Pancreas (tissue), 10 donors: ENCODE measurements around the gene KCNH6. TPM values are rescaled to one million over a fixed set of nuclear protein-coding genes. Genes with fewer than 3 reads are reported as not detected.

Experiments used
- ATAC-seq, 4 donors: fragments of 200-7000 bp; cut with Tn5 transposase; one replicate each; pipeline versions ENCODE4 v1.8.0 to v1.9.1; 2020; ENCODE audit warnings: mild to moderate bottlenecking in 4 of 4, moderate library complexity in 4 of 4
- DNase-seq, 6 donors: peaks; one replicate each; pipeline ENCODE4 v3.0.0-alpha.2; 2020
- FAIRE-seq: peaks from 2 replicates; lab custom pipeline; 2012; peaks lifted over from hg19 to GRCh38; lab: Jason Lieb, UNC
- H3K27ac ChIP-seq, 4 donors: fragments of 200-600 bp; sonication (generic); 1 replicate in 3 of 4; 2 replicates in 1 of 4; pipeline versions ENCODE4 v1.5.0 to v1.8.0; 2020
- H3K27me3 ChIP-seq, 4 donors: fragments of 200-600 bp; one replicate each; pipeline ENCODE4 v1.8.0; 2021
- H3K36me3 ChIP-seq, 3 donors: fragments of 200-600 bp; sonication (generic) in 1 of 3; one replicate each; pipeline versions ENCODE4 v1.5.0 to v1.8.0; 2020 to 2021
- H3K4me1 ChIP-seq, 3 donors: fragments of 200-600 bp; one replicate each; pipeline ENCODE4 v1.8.0; 2021
- H3K4me3 ChIP-seq, 4 donors: fragments of 200-600 bp; sonication (generic) in 2 of 4; one replicate each; pipeline versions ENCODE4 v1.5.0 to v1.8.0; 2020 to 2021
- H3K9me3 ChIP-seq, 4 donors: fragments of 200-600 bp; one replicate each; pipeline ENCODE4 v1.8.0; 2021
- WGBS, 2 donors: extraction: QIAGEN DNeasy Blood & Tissue Kit; methylation state at CpG; one replicate each; pipeline ENCODE4 v1.1.7; 2013; 5-methylcytosine and 5-hydroxymethylcytosine counted together
- intact Hi-C, 3 donors: fragments of 100-400 bp; cut with DNase I; formaldehyde crosslinking; loops; one replicate each; pipeline versions ENCODE4 v1.11.1 to v1.14.2; 2022
- polyA plus RNA-seq, 2 donors: library from polyadenylated mRNA; stranded (reverse); fragments of 200-250 nt; gene quantifications; one replicate each; pipeline ENCODE4 v1.2.3, GENCODE V29; 2013
- total RNA-seq, 6 donors: library from RNA; stranded (reverse); fragmentation: NEBNext Ultra II Directional in 4 of 6; extraction: Animal tissue kit (Norgen Biotek cat#: 25700) in 4 of 6; gene quantifications; one replicate each; pipeline versions ENCODE4 v1.2.1 to v1.2.4, GENCODE V29; 2021 to 2023
- TF ChIP-seq, protein P1 (sequence below), 4 donors: fragments of 200-600 bp; sonication (generic) in 3 of 4; IDR thresholded peaks; one replicate each; pipeline versions ENCODE4 v1.5.0 to v1.8.0; 2021; ENCODE audit warnings: antibody characterized with exemption in 4 of 4
- donor health status: healthy with polysubstance abuse.
- donor health status: DM: no; HTN: no; CAD: no; lungs with moderate emphysema.
- donor health status: DM: no; HTN: no; CAD: no.
- donor health status: control.
- donor health status: control.
- donor health status: Bipolar disorder and iron deficiency.
- donor health status: DM: yes; HTN: yes; CAD: no.
- donor health status: DM: no; HTN: no; CAD: no.
- donor health status: DM: no; HTN: no; CAD: no.
- donor health status: DM: yes; HTN: yes; CAD: no.

KCNH6 gene
- total and polyA plus RNA-seq, 8 donors: 0.35 to 12.5 (median 0.95) TPM

DNA sequence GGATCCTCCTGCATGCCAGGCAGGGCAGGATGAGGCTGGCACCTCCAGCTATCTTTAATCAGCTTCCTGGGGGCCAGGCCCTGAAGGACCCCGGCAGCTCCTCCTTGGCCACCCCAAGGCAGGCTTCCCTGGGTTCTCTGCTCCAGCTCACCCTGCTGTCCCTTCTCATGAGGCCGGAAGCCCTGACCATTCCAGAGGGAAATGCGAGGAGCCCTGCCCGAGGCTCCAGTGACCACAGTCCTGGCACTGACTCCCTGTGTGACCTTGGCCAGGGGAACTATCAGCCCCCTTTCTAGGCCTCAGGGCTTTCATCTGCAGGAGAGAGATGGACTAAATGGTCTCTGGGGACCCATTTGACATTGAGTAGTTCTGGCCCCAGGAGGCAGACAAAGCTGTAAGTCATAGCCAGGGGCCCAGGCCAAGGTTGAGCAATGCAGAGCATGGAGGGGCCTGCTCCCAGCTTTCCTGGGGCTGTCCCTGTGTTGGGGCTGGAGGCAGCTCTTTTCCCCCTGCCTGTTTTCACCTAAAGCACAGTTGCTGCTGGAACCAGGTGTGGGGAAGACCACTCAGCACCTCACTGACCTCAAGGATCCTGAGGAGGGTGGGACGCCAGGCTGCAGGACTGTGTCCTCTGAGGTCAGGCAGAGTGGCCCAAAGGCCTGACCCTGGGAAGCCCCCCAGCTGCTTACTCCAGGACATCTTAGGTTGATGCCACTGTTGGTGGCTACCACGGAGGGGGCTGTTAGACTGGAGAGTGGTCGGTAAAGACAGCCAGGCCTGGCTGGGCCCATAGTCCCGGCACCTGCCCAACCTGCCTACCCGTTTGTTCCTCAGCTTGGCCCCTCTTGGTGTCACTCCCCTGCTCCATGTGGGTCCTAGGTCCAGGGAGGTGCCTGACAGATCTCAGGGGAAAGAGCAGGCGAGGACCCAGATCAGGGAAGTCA is 8.1 kb downstream of the KCNH6 start:
- Histone ChIP-seq H3K27ac (no peak overlapping the region), H3K4me1 (no peaks in the 10 kb centered on the region), H3K27me3 (no peaks in the 10 kb centered on the region), H3K4me3 (no peak overlapping the region), H3K36me3 (no peaks in the 10 kb centered on the region), H3K9me3 (no peaks in the 10 kb centered on the region)
- TF ChIP-seq, protein P1, sequence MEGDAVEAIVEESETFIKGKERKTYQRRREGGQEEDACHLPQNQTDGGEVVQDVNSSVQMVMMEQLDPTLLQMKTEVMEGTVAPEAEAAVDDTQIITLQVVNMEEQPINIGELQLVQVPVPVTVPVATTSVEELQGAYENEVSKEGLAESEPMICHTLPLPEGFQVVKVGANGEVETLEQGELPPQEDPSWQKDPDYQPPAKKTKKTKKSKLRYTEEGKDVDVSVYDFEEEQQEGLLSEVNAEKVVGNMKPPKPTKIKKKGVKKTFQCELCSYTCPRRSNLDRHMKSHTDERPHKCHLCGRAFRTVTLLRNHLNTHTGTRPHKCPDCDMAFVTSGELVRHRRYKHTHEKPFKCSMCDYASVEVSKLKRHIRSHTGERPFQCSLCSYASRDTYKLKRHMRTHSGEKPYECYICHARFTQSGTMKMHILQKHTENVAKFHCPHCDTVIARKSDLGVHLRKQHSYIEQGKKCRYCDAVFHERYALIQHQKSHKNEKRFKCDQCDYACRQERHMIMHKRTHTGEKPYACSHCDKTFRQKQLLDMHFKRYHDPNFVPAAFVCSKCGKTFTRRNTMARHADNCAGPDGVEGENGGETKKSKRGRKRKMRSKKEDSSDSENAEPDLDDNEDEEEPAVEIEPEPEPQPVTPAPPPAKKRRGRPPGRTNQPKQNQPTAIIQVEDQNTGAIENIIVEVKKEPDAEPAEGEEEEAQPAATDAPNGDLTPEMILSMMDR (IDR thresholded peaks at IDR 0.05): no peak
- no peak for FAIRE-seq
- intact Hi-C loops: no loop called here
- 80 to 85% methylated on average over 10 of the region's 10 CpGs for WGBS, 2 donors
- peak in 2 of 6 donors; percentile 27 to 46 for DNase-seq
- no peak for ATAC-seq

DNA sequence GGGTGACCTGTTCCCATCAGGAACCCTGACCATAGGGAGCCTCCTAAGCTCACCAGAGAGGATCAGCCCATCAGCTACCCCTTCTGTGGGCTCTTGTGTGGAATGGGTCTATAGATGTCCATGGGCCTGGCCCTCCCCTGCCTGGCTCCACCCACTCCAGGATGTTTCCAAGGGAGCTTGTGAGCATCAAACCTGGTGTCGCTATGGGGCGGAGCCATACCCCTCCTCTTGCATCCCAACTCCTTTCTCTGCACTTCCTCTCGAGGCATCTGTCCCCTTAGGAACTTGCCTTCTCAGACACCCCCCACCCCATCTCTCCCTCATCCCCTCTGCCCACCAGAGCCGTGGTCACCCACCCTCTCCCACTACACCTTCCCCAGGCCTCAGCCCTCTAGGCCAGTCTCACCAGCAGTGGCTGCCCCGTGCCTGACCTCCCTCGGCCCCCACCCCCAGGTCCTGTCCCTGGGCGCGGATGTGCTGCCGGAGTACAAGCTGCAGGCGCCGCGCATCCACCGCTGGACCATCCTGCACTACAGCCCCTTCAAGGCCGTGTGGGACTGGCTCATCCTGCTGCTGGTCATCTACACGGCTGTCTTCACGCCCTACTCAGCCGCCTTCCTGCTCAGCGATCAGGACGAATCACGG is 10.4 kb downstream of the KCNH6 start:
- intact Hi-C loops: no loop called here
- no peak for FAIRE-seq
- Histone ChIP-seq H3K9me3 (no peaks in the 10 kb centered on the region), H3K27ac (no peak overlapping the region), H3K4me3 (no peak overlapping the region), H3K36me3 (no peaks in the 10 kb centered on the region), H3K27me3 (no peaks in the 10 kb centered on the region), H3K4me1 (no peaks in the 10 kb centered on the region)
- TF ChIP-seq, protein P1 (IDR thresholded peaks at IDR 0.05): no peak
- no peak for DNase-seq
- 80 to 85% methylated on average over 20 of the region's 20 CpGs for WGBS, 2 donors
- no peak for ATAC-seq

DNA sequence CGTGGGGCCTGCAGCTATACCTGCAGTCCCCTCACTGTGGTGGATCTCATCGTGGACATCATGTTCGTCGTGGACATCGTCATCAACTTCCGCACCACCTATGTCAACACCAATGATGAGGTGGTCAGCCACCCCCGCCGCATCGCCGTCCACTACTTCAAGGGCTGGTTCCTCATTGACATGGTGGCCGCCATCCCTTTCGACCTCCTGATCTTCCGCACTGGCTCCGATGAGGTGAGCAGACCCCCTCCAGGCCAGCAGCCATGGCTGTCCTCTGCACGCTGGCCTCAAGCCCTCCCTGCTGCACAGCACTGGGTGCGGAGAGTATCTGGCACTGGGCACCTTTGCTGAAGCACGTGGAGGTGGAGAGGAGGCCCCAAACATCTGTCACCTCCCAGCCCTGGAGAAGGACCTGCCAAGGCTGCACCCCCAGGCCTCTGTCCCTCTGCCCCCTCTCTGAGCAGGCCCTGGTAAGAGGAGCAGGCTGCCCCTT is 11.0 kb downstream of the KCNH6 start:
- no peaks in the 10 kb centered on the region for H3K27me3 ChIP-seq
- no peak overlapping the region for H3K4me3 ChIP-seq
- 77 to 93% methylated on average over 17 of the region's 17 CpGs for WGBS, 2 donors
- no peaks in the 10 kb centered on the region for H3K4me1 ChIP-seq
- no peak for FAIRE-seq
- intact Hi-C loops: no loop called here
- no peaks in the 10 kb centered on the region for H3K9me3 ChIP-seq
- no peak for DNase-seq
- no peaks in the 10 kb centered on the region for H3K36me3 ChIP-seq
- no peak overlapping the region for H3K27ac ChIP-seq
- ATAC-seq: no peak
- TF ChIP-seq, protein P1 (IDR thresholded peaks at IDR 0.05): no peak

DNA sequence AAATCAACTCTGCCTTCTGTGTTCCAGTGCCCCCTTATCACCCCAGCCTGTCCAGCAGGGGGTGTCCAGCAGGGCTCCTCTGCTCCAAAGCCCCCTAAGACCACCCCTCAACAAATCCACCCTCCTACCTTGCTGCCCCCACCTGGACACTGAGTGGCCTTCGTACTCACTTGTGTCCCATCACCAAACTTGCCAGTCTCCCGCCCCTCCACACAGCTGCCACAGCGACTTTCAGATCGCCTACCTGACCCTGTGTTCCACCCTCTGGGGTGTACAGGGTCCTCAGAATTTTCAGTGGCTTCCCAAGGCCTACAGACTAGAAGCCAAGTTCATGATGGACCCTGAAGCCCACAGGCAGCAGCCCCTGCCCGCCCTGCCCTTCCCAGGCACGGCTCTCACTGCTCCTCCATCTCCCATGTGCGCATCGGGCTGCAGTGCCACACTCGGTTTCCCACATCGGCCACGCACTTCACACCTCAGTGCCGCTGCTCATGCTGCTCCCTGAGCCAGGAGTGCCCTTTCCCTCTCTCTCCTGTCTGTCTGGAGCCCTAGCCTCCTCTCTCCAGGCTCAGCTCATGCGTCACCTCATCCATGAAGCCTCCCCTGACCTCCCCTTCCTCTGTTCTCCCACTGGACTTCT is 11.8 kb downstream of the KCNH6 start:
- no peak for FAIRE-seq
- H3K4me1 ChIP-seq: no peaks in the 10 kb centered on the region
- no peak for ATAC-seq
- DNase-seq: peak in 1 of 6 donors; percentile 49
- no peaks in the 10 kb centered on the region for H3K9me3 ChIP-seq
- no peak overlapping the region for H3K27ac ChIP-seq
- intact Hi-C loops: loop anchor here in 1 of 3 donors (5.0 kb wide), 1 partner anchor 52 kb away; no protein-coding TSS in a partner anchor
- 74 to 77% methylated on average over 13 of the region's 13 CpGs for WGBS, 2 donors
- no peaks in the 10 kb centered on the region for H3K36me3 ChIP-seq
- TF ChIP-seq, protein P1 (IDR thresholded peaks at IDR 0.05): no peak
- H3K4me3 ChIP-seq: no peak overlapping the region
- H3K27me3 ChIP-seq: no peaks in the 10 kb centered on the region
